NCI-H1417 (cell line): Measurements from ENCODE around the gene SLC5A10.
"Not testable (repeated sequence)": the region's sequence is repeated elsewhere in the genome, so short reads cannot be mapped to it uniquely, and the experiment has no call there.

Source experiments
- DNase-seq, 3 experiments: peaks; one replicate each; lab custom pipeline; 2025; lab: John Stamatoyannopoulos, UW

Gene SLC5A10

GRCh38 chr17:19017804-19018599 is 66.0 kb downstream of the SLC5A10 start:
- peak in 2 of 3 experiments; percentile 1 to 7 for DNase-seq

DNA sequence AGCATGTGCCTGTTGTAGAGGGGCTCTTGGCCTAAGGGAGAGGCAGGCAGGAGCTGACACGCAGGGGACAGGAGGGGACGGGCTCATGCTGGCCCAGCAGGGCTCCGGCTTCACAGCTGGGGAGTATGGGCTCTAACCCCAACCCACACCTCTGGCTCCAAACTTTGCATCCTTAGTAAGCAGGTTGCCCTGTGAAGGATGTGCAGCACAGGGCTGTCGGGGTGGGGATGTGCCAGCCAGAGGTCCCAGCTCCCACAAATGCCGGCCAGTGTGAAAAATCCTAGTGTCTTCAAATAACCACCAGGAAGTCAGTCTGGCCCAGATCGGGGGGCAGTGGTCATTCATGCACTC is 66.6 kb downstream of the SLC5A10 start:
- no peak for DNase-seq

GRCh38 chr17:19019041-19019941 is 67.3 kb downstream of the SLC5A10 start:
- DNase-seq: peak in 2 of 3 experiments; percentile 20 to 33

DNA sequence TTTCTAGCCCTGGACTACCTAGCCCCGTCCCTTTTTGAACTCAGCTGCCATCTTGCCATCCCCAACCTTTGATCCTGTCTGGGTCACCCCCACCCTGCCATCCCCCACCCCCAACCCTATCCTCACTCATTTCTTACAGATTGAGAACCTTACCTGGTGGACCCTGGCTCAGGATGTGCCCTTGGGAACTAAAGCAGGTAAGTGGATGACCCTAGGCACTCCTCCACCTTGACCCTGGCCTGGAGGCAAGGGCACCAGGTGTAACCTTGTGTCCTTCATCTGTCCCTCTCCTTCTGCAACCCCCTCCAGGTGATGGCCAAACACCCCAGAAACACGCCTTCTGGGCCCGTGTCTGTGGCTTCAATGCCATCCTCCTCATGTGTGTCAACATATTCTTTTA is 68.1 kb downstream of the SLC5A10 start:
- no peak for DNase-seq

DNA sequence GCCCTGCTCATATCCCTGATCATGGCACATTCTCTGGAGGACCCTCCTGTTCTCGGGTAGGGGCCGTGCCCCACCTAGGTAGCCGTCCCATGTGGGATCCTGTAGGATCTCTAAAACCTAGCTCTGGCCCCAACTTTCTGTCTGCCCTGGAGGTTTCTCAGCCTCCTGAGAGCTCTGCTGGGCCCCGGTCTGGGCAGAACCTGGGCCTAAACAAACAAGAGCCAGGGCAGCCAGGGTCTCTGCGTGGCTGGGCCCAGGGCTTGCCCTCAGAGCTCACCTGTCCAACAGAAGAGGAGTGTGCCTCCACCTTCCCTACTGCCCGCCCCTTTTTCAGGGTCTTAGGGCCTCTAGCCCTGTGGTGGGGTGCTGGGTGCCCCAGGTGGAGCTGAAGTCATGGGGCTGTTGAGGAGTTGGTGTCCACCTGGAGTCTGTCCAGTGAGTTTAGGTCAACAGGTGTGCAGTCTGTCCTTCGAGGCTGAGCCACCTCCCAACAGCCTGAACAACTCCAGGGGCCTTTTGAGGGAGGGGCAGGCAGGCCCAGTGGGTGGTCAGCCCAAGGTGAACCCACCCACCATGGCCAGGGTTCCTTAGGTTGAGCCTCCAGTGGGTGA is 69.2 kb downstream of the SLC5A10 start:
- DNase-seq: not testable (repeated sequence)

GRCh38 chr17:19021622-19022083 is 69.7 kb downstream of the SLC5A10 start:
- DNase-seq: no peak

- DNase-seq: no peak
Observed at GRCh38 chr17:19022128-19022527, 70.2 kb downstream of the SLC5A10 start.

DNA sequence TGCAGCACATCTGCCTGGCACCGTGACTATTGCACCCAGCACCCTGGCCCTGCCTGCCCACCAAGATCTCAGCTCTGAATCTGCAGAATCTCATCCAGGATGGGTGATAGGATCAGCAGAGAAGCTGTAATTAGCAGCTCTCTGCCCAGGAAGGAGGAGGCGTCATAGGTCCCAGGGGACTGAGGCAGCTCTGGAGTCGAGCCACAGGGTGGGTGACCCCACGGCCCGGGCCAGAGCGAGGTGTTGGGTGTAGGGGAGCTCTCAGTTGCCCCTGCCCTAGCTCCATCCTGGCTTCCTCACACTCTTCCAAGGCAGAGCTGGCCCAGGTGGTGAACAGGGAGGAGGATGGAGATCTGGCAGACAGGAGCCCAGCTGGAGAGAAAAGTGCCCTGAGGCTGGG is 70.8 kb downstream of the SLC5A10 start:
- no peak for DNase-seq

GRCh38 chr17:19023209-19023999 is 71.4 kb downstream of the SLC5A10 start:
- DNase-seq: no peak

GRCh38 chr17:19024101-19025078 is 72.4 kb downstream of the SLC5A10 start:
- DNase-seq: no peak

DNA sequence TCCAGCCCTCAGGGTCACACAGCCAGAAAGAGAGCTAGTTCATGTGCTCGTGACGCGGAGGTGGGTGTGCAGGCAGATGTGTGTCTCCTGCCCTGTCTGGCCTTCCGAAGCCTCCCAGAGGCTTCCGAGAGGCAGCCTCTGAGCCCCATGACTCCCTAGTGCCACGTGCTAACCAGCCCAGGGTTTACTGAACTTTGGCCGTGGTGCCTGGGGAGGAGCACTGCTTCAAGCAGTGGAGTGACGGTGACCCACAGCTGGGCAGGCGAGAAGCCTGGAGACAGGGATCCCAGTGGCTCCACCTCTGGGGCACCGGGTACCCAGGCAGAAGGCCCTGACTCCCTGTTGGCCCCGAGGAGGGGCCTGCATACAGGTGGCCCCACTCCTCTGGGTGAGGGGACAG is 76.7 kb downstream of the SLC5A10 start:
- not testable (repeated sequence) for DNase-seq

DNA sequence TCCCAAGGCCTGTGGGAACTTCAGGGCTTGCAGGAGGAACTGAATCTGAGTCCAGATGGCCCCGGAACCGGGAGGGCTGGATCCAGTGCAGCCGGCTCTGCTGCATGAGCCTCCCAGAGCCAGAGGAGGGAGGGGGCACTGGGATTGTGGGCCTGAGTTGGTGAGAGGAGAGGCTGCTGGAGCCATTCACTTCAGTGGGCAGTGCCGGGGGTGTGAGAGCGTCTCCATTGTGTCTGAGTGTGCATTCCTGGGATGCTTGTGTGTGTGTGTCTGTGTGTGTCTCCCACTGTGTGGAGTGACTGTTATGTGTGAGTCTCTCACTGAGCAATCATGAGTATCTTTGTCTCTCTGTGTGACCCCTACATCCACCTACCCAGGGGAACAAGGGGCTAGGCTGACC is 77.8 kb downstream of the SLC5A10 start:
- not testable (repeated sequence) for DNase-seq

DNA sequence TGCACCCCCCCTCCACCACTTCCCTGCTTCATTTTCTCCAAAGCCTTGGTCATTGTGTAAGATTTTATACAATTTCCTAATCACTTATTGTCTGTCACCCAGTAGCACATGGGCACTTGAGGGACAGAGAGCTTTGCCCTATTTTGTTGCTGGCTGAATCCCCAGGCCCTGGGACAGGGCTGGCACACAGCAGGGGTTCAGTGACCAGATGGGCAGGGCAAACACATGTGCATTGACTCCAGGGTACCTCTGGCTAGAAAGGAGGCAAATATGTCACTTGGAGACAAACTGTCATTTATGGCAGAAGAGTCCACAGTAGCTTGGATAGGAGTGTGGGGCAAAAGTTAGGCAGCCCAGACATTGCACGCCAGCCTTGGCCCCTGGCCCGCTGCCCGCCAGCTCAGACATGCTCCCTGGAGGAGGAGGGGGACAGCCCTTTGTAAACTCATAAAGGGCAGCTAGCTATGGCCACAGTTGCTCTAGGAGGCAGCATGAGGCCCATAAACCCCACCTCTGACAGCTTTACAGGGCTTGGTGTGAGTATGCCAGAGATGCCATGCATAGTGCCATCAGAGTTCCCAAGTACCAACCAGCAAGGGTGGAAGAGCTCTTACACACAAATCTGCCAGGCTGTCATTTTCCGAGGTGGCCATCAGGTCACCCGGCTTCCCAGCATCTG is 78.9 kb downstream of the SLC5A10 start:
- not testable (repeated sequence) for DNase-seq

GRCh38 chr17:19031729-19032128 is 79.8 kb downstream of the SLC5A10 start:
- DNase-seq: not testable (repeated sequence)

DNA sequence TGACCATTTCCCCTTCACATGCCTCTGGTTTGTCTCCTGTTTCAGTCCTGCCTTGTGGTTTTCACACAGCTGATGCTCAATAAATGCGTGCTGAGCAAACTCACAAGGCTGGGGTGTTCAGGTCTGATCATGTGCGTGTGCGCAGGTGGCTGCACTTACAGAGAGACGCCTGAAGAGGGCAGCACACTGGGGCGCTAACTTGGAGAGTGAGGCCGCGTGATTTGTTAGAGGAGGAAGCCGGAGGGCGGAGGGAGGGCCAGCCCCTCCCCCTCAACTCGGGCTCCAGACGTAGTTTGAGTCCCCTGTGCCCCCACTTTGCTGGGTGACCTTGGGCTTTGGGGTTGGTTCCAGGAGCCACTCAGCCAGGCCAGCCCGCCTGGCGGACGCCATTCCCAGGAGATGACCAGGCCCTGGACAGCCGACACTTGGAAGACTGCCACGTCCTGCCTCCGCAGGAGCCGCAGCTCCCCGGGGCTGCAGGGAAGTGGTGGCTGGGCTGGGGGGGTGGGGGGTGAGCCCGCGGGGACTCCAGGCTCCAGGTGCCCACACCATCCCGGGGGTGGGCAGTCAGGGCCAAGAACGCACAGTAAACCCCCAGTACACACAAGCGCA is 80.5 kb downstream of the SLC5A10 start:
- DNase-seq: not testable (repeated sequence)

DNA sequence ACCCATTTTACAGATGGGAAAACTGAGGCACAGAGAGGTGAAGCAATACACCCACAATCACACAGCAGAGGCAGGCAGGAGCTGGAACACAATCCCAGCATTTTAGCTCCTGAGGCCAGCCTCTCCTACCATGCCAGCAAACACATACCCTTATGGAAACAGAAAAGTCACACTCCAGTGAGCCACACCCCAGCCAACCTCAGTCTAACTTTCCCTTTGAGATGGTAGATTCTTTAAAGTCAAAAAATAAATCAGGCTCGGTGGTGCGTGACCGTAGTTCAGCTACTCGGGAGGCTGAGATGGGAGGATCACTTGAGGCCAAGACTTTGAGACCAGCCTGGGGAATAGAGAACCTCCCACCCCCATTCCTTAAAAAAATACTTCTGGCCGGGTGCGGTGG is 84.2 kb downstream of the SLC5A10 start:
- DNase-seq: not testable (repeated sequence)

DNA sequence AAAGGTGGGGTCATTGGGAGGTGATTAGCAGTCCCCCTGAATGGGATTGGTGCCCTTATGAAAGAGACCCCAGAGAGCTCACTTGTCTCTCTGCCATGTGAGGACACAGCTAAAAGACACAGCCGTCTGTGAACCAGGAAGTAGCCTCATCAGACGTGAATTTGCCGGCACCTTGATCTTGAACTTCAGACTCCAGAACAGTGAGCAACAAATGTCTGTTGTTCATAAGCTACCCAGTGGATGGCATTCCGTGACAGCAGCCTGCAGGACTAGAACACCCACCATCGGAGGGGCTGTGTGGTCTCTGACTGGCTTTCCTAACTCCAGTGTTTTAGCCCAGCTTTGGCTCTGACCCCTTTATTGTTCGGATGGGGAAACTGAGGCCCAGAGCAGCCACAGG is 85.6 kb downstream of the SLC5A10 start:
- not testable (repeated sequence) for DNase-seq

- DNase-seq: not testable (repeated sequence)
Observed at GRCh38 chr17:19038007-19038406, 86.0 kb downstream of the SLC5A10 start.

DNA sequence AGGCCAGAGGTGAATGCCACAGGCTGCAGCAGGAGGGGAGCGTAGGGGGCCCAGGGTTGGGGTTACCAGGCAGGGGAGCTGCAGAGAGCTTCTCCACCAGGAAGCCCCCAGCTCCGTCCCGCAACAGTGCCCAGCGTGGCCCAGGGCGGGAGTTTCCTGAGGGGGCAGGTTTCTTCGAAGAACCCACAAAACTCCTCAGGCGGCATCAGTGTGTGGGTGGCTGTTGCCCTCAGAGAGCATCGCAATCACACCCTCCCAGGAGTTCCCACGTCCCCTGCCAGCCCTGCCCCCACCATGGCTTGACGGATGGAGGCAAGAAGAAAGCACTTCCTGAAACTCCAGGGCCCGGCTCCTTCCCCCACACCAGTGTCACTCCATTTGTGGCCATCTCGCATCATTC is 86.8 kb downstream of the SLC5A10 start:
- DNase-seq: not testable (repeated sequence)
